Measurements from ENCODE around the gene TMEM214. TPM values are rescaled to one million over a fixed set of nuclear protein-coding genes. Genes with fewer than 3 reads are reported as not detected.

TMEM214 gene
- total RNA-seq, 1 donor = 50.3 TPM

GRCh38 chr2:27054721-27055120 is 22.0 kb downstream of the TMEM214 start:
- no peak for DNase-seq (ENCODE audit: insufficient read length, low spot score, missing footprints)
- peaks cover 43% of the 10 kb centered on the region for H3K36me3 ChIP-seq (ENCODE audit: insufficient read depth, low read length)

DNA sequence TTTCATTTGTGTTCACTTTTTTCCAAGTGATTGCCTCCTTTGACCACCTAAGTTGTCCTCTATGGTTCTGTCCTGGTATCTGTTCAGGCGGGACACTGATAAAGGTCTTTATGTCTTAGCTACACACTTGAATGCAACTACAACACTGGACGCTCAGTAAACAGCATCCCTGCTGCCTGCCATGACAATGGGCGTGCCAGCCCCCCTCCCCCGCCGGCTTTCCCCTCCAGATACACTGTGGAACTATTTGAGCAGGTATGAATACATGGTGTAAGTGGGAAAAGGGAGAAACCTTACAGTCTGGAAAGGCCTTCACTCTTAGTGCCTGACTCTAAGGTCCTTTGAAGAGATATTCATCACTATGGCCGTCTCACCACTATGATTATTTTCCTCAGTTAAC is 24.4 kb downstream of the TMEM214 start:
- Histone ChIP-seq H2AFZ (ENCODE audit: low read length) (no peak overlapping the region), H3K4me2 (ENCODE audit: insufficient read depth, low read length) (no peak overlapping the region), H3K36me3 (ENCODE audit: insufficient read depth, low read length) (peaks cover 46% of the 10 kb centered on the region), H3K27me3 (ENCODE audit: insufficient read depth, low read length) (no peaks in the 10 kb centered on the region), H3K9me3 (ENCODE audit: low read depth, low read length) (no peaks in the 10 kb centered on the region), H3K79me2 (ENCODE audit: insufficient read depth, low read length) (no peaks in the 10 kb centered on the region), H3K4me3 (ENCODE audit: insufficient read depth, low read length) (no peak overlapping the region), H4K20me1 (ENCODE audit: insufficient read depth, low read length) (peaks cover 3% of the 10 kb centered on the region), H3K27ac (ENCODE audit: low read depth, low read length) (no peak overlapping the region), H3K4me1 (ENCODE audit: insufficient read depth, low read length) (peaks cover 2% of the 10 kb centered on the region)
- TF ChIP-seq, protein P1, sequence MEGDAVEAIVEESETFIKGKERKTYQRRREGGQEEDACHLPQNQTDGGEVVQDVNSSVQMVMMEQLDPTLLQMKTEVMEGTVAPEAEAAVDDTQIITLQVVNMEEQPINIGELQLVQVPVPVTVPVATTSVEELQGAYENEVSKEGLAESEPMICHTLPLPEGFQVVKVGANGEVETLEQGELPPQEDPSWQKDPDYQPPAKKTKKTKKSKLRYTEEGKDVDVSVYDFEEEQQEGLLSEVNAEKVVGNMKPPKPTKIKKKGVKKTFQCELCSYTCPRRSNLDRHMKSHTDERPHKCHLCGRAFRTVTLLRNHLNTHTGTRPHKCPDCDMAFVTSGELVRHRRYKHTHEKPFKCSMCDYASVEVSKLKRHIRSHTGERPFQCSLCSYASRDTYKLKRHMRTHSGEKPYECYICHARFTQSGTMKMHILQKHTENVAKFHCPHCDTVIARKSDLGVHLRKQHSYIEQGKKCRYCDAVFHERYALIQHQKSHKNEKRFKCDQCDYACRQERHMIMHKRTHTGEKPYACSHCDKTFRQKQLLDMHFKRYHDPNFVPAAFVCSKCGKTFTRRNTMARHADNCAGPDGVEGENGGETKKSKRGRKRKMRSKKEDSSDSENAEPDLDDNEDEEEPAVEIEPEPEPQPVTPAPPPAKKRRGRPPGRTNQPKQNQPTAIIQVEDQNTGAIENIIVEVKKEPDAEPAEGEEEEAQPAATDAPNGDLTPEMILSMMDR (IDR thresholded peaks at IDR 0.05; ENCODE audit: extremely low read depth, low read depth, low read length) = no peak
- DNase-seq (ENCODE audit: insufficient read length, low spot score, missing footprints) = no peak

More at GRCh38 chr2:27054721-27055120, 22.0 kb downstream of the TMEM214 start:
- peaks cover 2% of the 10 kb centered on the region for H3K79me2 ChIP-seq (ENCODE audit: insufficient read depth, low read length)
- H3K9me3 ChIP-seq (ENCODE audit: low read depth, low read length) = no peaks in the 10 kb centered on the region
- H3K4me2 ChIP-seq (ENCODE audit: insufficient read depth, low read length) = no peak overlapping the region
- no peaks in the 10 kb centered on the region for H3K27me3 ChIP-seq (ENCODE audit: insufficient read depth, low read length)
- TF ChIP-seq, protein P1 (IDR thresholded peaks at IDR 0.05; ENCODE audit: extremely low read depth, low read depth, low read length) = no peak
- H3K4me3 ChIP-seq (ENCODE audit: insufficient read depth, low read length) = no peak overlapping the region
- H3K4me1 ChIP-seq (ENCODE audit: insufficient read depth, low read length) = peaks cover 8% of the 10 kb centered on the region
- H3K27ac ChIP-seq (ENCODE audit: low read depth, low read length) = no peak overlapping the region
- H2AFZ ChIP-seq (ENCODE audit: low read length) = no peak overlapping the region
- peaks cover 5% of the 10 kb centered on the region for H4K20me1 ChIP-seq (ENCODE audit: insufficient read depth, low read length)

- H3K27me3 ChIP-seq (ENCODE audit: insufficient read depth, low read length) = no peaks in the 10 kb centered on the region
- H2AFZ ChIP-seq (ENCODE audit: low read length) = no peak overlapping the region
- H3K9me3 ChIP-seq (ENCODE audit: low read depth, low read length) = no peaks in the 10 kb centered on the region
- H3K36me3 ChIP-seq (ENCODE audit: insufficient read depth, low read length) = peaks cover 54% of the 10 kb centered on the region
- no peak overlapping the region for H3K27ac ChIP-seq (ENCODE audit: low read depth, low read length)
- TF ChIP-seq, protein P1 (IDR thresholded peaks at IDR 0.05; ENCODE audit: extremely low read depth, low read depth, low read length) = no peak
- DNase-seq (ENCODE audit: insufficient read length, low spot score, missing footprints) = no peak
- no peaks in the 10 kb centered on the region for H3K4me1 ChIP-seq (ENCODE audit: insufficient read depth, low read length)
- H3K79me2 ChIP-seq (ENCODE audit: insufficient read depth, low read length) = no peaks in the 10 kb centered on the region
- H3K4me3 ChIP-seq (ENCODE audit: insufficient read depth, low read length) = no peak overlapping the region
- H3K4me2 ChIP-seq (ENCODE audit: insufficient read depth, low read length) = no peak overlapping the region
- peaks cover 3% of the 10 kb centered on the region for H4K20me1 ChIP-seq (ENCODE audit: insufficient read depth, low read length)
Observed at GRCh38 chr2:27058210-27058609, 25.4 kb downstream of the TMEM214 start.

DNA sequence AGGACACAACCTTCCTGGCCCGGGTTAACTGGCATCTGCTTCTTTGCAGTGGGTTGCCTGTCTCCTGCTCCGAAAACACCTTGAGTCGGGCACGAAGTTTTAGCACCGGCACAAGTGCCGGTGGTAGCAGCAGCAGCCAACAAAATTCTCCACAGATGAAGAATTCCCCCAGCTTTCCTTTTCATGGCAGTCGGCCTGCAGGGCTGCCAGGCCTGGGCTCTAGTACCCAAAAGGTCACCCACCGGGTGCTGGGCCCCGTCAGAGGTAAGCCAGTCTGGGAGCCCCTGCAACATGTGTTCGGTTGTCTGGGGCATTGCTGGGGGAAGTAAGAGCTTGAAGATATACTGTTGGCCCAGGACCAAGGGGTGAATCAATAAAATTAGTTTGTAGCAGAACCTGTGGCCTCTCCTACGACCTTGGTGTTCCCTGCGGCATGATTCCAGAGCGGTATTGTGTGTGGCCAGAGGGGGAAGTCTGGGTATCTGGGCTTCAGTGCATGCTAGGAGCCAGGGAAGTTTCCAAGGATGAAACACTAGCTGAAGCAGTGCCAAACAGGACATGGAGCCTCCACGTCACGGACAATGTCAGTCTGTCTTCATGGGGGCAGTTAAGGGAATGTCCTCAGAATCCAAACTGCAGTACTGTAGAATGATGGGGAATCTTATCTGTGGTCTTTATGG is 26.5 kb downstream of the TMEM214 start:
- Histone ChIP-seq H3K27ac (ENCODE audit: low read depth, low read length) (no peak overlapping the region), H3K79me2 (ENCODE audit: insufficient read depth, low read length) (peaks cover 3% of the 10 kb centered on the region), H4K20me1 (ENCODE audit: insufficient read depth, low read length) (peaks cover 8% of the 10 kb centered on the region), H3K9me3 (ENCODE audit: low read depth, low read length) (no peaks in the 10 kb centered on the region), H3K36me3 (ENCODE audit: insufficient read depth, low read length) (peaks cover 48% of the 10 kb centered on the region), H3K4me1 (ENCODE audit: insufficient read depth, low read length) (peaks cover 5% of the 10 kb centered on the region), H3K4me2 (ENCODE audit: insufficient read depth, low read length) (no peak overlapping the region), H3K27me3 (ENCODE audit: insufficient read depth, low read length) (no peaks in the 10 kb centered on the region), H2AFZ (ENCODE audit: low read length) (no peak overlapping the region), H3K4me3 (ENCODE audit: insufficient read depth, low read length) (no peak overlapping the region)
- DNase-seq (ENCODE audit: insufficient read length, low spot score, missing footprints) = no peak
- TF ChIP-seq, protein P1 (IDR thresholded peaks at IDR 0.05; ENCODE audit: extremely low read depth, low read depth, low read length) = no peak
